Sigmoid colon (tissue), 4 donors: ENCODE results near the gene MECP2.

Experiments
- EP300 ChIP-seq, 4 donors: sonication (generic); formaldehyde crosslinking; IDR thresholded peaks; one replicate each; pipeline ENCODE4 v1.6.1; 2017; ENCODE audit warnings: antibody characterized with exemption in 4 of 4
- POLR2A ChIP-seq, 2 donors: fragments of 450-650 bp; IDR thresholded peaks; one replicate each; pipeline ENCODE4 v1.6.1; 2016; ENCODE audit warnings: antibody characterized with exemption in 2 of 2, mild to moderate bottlenecking in 2 of 2, moderate library complexity in 2 of 2

GRCh38 chrX:154010330-154011087, 87.0 kb downstream of the MECP2 start:
- TF ChIP-seq POLR2A (IDR thresholded peaks at IDR 0.05), result no peak
- TF ChIP-seq EP300 (IDR thresholded peaks at IDR 0.05), result no peak
